ENCODE data around the gene PTPRK.

GRCh38 chr6:128018821-128019220, 501.6 kb downstream of the PTPRK start:
- no peak for TF ChIP-seq CTCF (conservative IDR thresholded peaks at IDR 0.05; ENCODE audit: low read depth, low read length)
- TF ChIP-seq EZH2 (IDR thresholded peaks at IDR 0.05; ENCODE audit: low read length, unreplicated experiment) = no peak

All from PC-3 (cell line).